Epithelial cell of esophagus (primary cell): ENCODE measurements around the gene FGD4.

Experiments used
- DNase-seq: peaks from one replicate; pipeline ENCODE4 v3.0.0; 2010; ENCODE audit warnings: low read depth
- H3K4me3 ChIP-seq: 2 replicates; pipeline ENCODE4 v1.5.1; 2011; ENCODE audit warnings: mild to moderate bottlenecking, low read length, control low read depth
- CTCF ChIP-seq: IDR thresholded peaks from 2 replicates; pipeline ENCODE4 v1.5.1; 2011; ENCODE audit warnings: low read depth, mild to moderate bottlenecking, low read length, control low read depth, inconsistent platforms; ENCODE audit not compliant: insufficient read depth; ENCODE audit errors: missing control alignments

FGD4 gene

GRCh38 chr12:32574585-32574984 is 175.2 kb downstream of the FGD4 start:
- H3K4me3 ChIP-seq, result no peak overlapping the region
- DNase-seq, result no peak
- TF ChIP-seq CTCF, result no peak

DNA sequence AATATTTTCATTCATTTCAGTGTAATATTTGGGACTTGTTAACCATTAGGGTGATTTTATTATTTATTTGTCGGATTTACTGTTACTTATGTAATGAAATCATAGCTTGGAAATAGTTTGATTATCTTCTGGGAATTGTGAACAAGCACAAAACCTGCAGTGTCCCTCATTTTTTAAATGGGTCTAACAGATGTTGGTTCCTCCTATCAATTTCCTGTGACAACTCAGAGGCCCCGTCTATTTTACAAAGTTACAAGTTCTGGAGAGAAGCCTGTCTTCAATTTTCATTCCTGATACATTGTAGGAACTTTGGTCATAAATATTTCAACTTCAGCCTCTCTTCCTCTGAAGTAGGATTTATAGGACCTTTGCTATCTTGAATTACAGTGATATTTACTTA is 178.0 kb downstream of the FGD4 start:
- TF ChIP-seq CTCF, result no peak
- no peak overlapping the region for H3K4me3 ChIP-seq
- DNase-seq, result no peak

DNA sequence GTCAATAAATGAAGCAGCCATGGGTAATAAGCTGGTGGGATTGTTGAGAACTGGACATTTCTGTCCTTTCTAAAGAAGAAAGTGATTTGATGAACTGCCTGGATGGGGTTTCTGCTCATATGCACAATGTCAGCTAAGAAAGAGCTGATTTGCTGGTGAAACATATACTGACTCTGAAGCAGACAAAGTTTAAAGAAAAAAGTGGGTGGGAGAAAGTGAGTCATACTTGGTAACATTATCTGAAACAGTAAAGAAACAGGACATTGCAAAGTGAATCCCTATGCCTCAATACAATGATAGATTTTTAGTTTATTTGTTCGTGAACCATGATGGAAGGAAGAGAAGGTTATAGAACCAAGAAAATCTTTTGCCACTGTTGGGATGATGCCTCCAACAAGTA is 184.2 kb downstream of the FGD4 start:
- TF ChIP-seq CTCF, result no peak
- DNase-seq, result no peak
- H3K4me3 ChIP-seq, result no peak overlapping the region

- no peak for TF ChIP-seq CTCF
- no peak overlapping the region for H3K4me3 ChIP-seq
- DNase-seq, result no peak
These were observed 186.3 kb downstream of the FGD4 start for GRCh38 chr12:32585680-32586079.

DNA sequence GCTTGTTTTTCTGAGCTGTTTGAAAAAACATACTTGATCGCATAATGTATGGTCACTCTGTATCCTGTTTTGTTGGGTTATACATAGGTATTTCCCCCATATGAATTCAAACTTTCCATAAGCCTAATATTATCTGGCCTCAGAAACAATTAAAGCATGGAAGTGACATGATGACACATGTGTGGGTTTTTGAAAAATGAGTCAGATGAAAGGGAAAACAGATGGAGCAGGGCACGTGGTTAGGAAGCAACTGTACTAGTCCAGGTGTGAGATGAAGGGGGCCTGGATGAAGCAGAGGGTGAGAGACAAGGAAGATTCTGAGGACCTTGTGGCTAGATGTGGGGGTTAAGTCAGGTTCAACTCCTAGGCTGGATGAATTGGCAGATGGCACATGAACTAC is 187.0 kb downstream of the FGD4 start:
- no peak overlapping the region for H3K4me3 ChIP-seq
- no peak for TF ChIP-seq CTCF
- peak; percentile 76 for DNase-seq

GRCh38 chr12:32587581-32588495 is 188.5 kb downstream of the FGD4 start:
- TF ChIP-seq CTCF, result no peak
- no peak for DNase-seq
- H3K4me3 ChIP-seq, result no peak overlapping the region

DNA sequence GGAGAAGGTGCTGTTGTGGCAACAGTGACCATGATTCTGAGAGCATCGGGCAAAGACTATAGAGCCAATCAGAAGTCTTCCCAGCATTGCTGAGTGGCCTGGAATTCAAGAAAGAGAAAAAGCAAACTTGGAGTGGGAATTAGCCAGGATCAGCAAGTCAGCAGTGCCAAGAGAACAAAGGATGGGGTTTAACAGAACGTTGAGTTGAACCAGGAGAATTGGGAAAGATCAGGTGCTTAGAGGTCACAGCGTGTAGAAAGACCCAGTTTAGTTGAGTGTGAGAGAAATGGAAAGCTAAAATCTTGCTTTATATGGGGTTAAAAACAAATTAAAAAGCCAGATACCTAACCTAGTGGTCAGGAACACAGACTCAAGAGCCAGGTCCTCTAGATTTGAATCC is 189.2 kb downstream of the FGD4 start:
- DNase-seq, result no peak
- H3K4me3 ChIP-seq, result no peak overlapping the region

More for the DNA sequence above, 189.2 kb downstream of the FGD4 start:
- TF ChIP-seq CTCF, result no peak
